Stimulated activated CD4-positive, alpha-beta T cell treated with anti-CD3 and anti-CD28 coated beads, Interleukin-2, amount 100 ng/mL, for 48 hours (primary cell): ENCODE measurements around the gene AHI1.

Experiments used
- DNase-seq, 2 donors: peaks; one replicate each; pipeline ENCODE4 v3.0.0-alpha.2; 2020

Gene AHI1

GRCh38 chr6:135323979-135324378 is 173.6 kb downstream of the AHI1 start:
- DNase-seq, result no peak

- DNase-seq, result no peak
These were observed 174.3 kb downstream of the AHI1 start for GRCh38 chr6:135323202-135323668.

DNA sequence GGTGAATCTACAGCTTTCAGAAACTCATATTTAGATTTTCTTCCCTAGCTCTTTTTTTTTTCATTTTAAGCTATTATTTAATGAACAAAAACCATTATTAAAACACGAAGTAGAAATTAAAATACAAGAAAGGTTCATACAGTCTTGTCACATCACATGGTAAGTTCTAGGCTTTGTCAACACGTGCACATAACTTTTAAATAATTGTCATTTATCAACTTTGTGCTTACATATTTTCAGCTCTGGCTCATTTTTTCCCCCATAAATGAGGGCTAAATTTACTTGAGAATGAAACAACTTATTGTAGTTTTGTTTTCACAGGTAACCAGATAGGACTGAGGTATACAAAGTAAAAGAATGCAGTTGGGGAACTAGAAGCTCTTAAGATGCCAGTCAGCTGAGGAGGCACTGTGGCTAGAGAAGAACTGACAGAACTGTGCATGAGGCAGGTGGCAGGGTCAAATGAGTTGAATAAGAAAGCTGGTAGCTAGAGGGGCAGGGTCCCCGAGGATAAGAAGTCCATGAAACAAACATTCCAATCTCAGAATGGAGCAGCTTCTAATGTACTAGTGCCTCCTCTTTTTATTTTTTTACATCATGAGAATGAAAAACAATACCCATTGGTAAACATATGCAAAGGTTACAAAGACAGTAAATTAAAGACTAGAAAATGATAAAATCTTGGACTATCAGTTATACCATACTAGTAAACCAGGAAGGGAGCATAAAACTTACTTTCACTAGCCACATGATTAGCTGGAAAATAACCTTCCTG is 174.9 kb downstream of the AHI1 start:
- no peak for DNase-seq

GRCh38 chr6:135320721-135321621 is 176.6 kb downstream of the AHI1 start:
- no peak for DNase-seq

DNA sequence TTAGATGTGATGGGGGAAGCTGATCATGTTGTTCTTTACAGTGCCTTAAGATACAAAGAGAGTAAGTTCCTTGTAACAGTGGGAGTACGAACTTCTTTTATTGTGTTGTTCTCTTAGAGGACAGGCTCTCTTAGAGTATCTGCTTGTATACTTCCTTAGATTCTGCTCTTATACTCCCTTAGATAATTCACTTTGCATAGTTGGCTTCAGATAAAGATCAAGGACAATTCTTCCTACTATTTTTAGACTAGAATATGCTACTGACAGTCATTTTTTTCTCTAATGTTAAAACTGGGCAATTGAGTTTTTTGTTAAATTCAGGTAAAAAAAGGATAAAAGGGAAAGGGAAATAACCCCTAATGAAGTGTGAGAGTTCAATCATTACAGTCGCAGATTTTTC is 177.7 kb downstream of the AHI1 start:
- no peak for DNase-seq

GRCh38 chr6:135318738-135319469 is 178.6 kb downstream of the AHI1 start:
- no peak for DNase-seq

- DNase-seq, result no peak
These were observed 183.0 kb downstream of the AHI1 start for GRCh38 chr6:135314543-135314942.

- DNase-seq, result no peak
These were observed 185.9 kb downstream of the AHI1 start for GRCh38 chr6:135311446-135312200.

DNA sequence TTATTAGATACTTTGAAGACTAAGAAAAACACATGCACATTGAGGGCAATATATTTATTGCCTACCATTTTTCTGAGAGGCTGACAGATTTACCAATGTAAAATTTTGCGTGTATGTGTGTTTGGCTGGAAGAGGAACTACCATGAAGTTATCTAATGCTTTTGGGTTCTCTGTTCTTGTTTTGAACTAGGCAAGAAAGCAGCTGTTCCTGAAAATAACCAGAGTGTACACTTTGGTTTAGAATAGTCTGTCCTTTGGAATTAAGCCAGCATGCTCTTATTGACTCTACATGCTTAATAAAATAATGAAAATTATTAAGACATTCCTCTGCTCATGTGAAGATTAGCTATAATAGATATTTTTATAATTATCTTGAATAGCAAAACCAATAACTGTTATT is 187.2 kb downstream of the AHI1 start:
- DNase-seq, result no peak

DNA sequence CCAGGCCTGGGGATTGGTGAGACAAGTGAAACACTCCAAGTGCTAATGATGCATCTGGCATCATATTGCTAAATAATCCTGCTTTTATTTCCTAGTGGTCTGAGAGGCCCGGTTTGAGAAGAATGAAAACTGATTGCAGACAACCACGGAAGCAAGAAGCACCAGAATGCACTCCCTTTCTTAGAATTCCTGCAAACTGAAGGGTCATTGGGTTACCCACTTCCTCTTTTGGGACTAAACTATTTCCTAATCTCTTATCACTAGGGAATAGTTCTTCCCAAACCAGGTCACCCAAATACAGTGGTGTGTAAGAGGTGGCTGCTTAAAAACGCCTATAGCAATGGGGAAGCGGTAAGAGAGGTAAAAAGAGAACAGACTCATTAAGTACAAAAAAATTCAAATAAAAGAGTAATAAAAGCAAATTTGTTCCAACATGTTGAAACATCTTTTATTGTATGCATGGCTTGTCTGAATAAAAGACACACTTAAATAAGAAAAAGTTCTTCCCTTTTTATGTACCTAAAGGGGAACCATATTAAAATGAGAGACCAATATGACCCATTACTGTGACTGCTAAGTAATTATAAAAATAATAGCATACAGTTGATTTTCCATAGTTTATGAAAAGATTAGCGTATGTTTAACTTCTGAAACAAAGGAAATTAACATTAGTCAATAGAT is 190.7 kb downstream of the AHI1 start:
- no peak for DNase-seq

GRCh38 chr6:135306166-135306565 is 191.4 kb downstream of the AHI1 start:
- DNase-seq, result no peak

GRCh38 chr6:135305684-135306083 is 191.9 kb downstream of the AHI1 start:
- DNase-seq, result no peak

DNA sequence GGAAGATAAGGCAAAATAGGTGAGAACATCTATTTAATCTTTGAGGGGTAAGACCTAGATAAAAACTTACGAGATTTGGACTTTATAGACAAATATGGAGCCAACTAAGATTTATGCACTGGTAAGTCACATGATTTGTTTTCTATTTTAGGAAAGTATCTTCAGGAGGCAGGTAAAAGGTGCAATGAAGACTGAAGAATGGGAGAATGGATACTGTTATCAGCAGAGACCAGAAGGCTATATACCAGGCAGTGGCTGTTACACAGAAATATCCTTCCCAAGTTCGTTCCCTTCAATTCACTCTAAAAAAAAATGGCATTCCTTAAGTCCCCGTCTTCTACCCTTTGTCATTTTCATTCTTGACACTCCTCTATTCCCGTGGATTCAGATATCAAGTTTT is 192.7 kb downstream of the AHI1 start:
- no peak for DNase-seq

DNA sequence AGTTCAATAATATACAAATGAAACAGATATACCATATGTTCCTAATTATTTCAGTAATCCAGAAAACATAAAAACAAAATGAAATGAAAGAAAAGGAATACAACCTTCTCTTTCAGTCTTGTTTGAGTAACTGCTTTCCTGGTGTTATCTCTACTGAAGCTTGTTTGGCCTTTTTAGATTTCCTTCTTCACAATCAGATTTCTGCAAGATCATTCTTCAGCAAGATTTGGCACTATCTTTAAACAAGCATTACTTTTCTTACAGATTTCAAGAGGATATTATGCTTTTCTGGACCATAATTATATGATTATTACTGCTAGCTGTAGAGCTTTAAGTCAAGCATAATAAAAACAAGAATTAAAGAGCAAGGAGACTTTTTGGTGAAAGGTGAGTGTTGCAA is 196.2 kb downstream of the AHI1 start:
- no peak for DNase-seq

DNA sequence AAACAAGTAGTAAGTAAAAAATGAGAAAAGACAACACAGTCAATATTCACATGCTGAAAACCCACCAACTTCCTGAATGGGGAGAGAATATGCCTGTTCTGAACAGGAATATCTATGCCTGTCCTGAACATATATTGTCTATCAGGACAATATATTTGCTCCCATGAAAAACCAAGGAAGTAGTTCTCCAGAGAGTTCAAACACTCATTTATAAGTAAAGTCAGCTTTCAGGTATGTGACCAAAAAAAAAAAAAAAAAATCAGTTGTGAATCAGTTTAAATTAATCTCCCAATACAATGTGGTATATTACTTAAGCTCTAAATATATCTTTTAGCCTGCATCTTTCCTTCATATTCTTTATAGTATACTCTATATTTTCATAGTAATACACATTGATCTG is 197.0 kb downstream of the AHI1 start:
- DNase-seq, result no peak

DNA sequence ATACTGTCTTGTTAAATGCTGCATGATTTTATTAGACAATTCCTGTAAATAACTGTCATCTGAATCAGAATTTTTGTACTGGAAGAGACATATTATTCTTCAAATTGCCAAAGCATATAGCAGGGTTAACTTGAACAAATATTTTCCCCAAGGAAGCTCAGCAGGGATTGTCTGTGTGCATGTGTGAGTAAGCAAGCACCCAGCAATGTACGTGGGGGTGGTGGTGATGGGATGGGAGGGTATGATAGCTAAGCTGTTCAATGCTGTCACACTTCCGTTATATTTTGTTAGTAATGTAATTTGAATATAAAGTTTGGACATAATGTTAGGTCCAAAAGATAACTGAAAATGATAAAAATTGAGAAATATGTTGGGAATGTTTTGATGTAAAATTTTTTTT is 198.3 kb downstream of the AHI1 start:
- DNase-seq, result no peak

DNA sequence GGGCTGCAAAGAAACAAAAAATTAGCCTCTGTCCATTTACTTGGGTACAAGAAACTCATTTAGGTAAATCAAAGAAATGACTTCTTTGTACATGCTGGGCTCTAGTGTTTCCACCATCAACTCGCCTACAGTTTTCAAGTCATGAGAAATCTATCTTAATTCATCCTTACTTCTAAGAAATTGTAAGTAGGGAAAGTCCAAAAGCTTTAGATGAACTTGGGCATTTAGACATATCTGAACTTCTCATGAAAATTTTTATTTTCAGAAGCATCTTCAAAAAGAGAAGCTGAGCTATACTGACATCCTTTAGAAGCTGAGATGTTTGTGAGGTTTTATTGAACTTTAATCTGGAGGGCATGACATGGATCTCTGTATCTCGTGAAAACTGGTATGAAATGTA is 199.1 kb downstream of the AHI1 start:
- DNase-seq, result no peak

- DNase-seq, result no peak
These were observed 200.8 kb downstream of the AHI1 start for GRCh38 chr6:135296715-135297114.

GRCh38 chr6:135295085-135295484 is 202.5 kb downstream of the AHI1 start:
- no peak for DNase-seq

GRCh38 chr6:135291288-135292076 is 206.1 kb downstream of the AHI1 start:
- DNase-seq, result no peak

DNA sequence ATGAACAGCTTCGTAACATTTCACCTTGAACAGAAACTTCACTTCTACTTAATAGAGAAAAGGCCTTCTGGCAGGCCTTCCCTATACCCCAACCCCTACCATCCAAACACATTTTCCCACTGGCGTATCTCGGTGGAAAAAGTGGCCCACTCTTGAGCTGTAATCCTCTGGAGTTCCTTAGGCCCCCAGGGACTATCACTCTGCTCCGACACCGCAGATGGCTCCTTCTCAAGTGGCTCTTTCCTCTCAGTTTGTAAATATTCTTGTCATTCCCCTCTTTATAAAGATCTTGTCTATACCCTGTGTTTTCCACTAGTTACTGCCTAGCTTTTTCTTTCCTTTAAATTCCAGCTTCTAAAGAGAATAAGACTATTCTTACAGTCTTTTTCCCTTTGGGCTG is 207.7 kb downstream of the AHI1 start:
- no peak for DNase-seq
